WTC11 (cell line): ENCODE results near the gene ZDHHC19. TPM values are rescaled to one million over a fixed set of nuclear protein-coding genes. Genes with fewer than 3 reads are reported as not detected.

Source experiments
- ATAC-seq: fragments of 200-7000 bp; cut with Tn5 transposase; 2 replicates; pipeline ENCODE4 v1.10.0; 2021; ENCODE audit warnings: mild to moderate bottlenecking, moderate library complexity
- CTCF ChIA-PET: fragments of 300-600 bp; sonication (Branson Sonifier 250); formaldehyde crosslinking; loops from one replicate; lab custom pipeline; 2021; ENCODE audit warnings: antibody characterized with exemption; lab: Charles Lee
- POLR2A ChIA-PET: fragments of 350-600 bp; sonication (Branson Sonifier 250); formaldehyde crosslinking; loops from one replicate; lab custom pipeline; 2021; ENCODE audit warnings: antibody characterized with exemption; lab: Charles Lee
- DNase-seq: peaks from one replicate; pipeline ENCODE4 v3.0.0; 2021; ENCODE audit warnings: low spot score
- H3K27ac Mint-ChIP-seq: 2 replicates; pipeline ENCODE4 v1.8.0; 2021; ENCODE audit warnings: mixed read lengths
- H3K27me3 Mint-ChIP-seq: 2 replicates; pipeline ENCODE4 v1.8.0; 2021; ENCODE audit warnings: low read depth, mild to moderate bottlenecking, moderate library complexity, mixed read lengths
- H3K36me3 Mint-ChIP-seq: 2 replicates; pipeline ENCODE4 v1.8.0; 2021; ENCODE audit warnings: mixed read lengths
- H3K4me1 Mint-ChIP-seq: 2 replicates; pipeline ENCODE4 v1.8.0; 2022; ENCODE audit warnings: mixed read lengths
- H3K4me3 Mint-ChIP-seq: 2 replicates; pipeline ENCODE4 v1.8.0; 2021; ENCODE audit warnings: mild to moderate bottlenecking, moderate library complexity, mixed read lengths
- H3K9me3 Mint-ChIP-seq: 2 replicates; pipeline ENCODE4 v1.8.0; 2021; ENCODE audit warnings: mixed read lengths
- CBFB ChIP-seq: sonication (generic); formaldehyde crosslinking; IDR thresholded peaks from 2 replicates; pipeline ENCODE4 v1.8.1; 2022; ENCODE audit warnings: mild to moderate bottlenecking, low read depth, missing genetic modification reagents
- CDX4 ChIP-seq: fragments of 250-450 bp; sonication (Bioruptor Pico); IDR thresholded peaks from 2 replicates; pipeline ENCODE4 v1.9.0; 2021; ENCODE audit warnings: moderate library complexity, mild to moderate bottlenecking, inconsistent platforms, borderline replicate concordance
- CREB1 ChIP-seq: sonication (generic); formaldehyde crosslinking; IDR thresholded peaks from 2 replicates; pipeline ENCODE4 v1.8.0; 2023; ENCODE audit warnings: mild to moderate bottlenecking, missing genetic modification reagents
- ERG ChIP-seq: fragments of 250-450 bp; sonication (Bioruptor Pico); IDR thresholded peaks from 2 replicates; pipeline ENCODE4 v1.8.0; 2021; ENCODE audit warnings: mild to moderate bottlenecking
- FOXJ3 ChIP-seq: sonication (generic); formaldehyde crosslinking; IDR thresholded peaks from 2 replicates; pipeline ENCODE4 v1.9.0; 2021; ENCODE audit warnings: missing genetic modification reagents, mild to moderate bottlenecking, borderline replicate concordance
- FOXK1 ChIP-seq: sonication (generic); formaldehyde crosslinking; IDR thresholded peaks from 2 replicates; pipeline ENCODE4 v1.8.0; 2022; ENCODE audit warnings: mild to moderate bottlenecking, moderate library complexity, missing genetic modification reagents
- GTF2I ChIP-seq: fragments of 250-450 bp; sonication (Bioruptor Pico); conservative IDR thresholded peaks from 2 replicates; pipeline ENCODE4 v1.4.0; 2021; ENCODE audit warnings: mild to moderate bottlenecking
- HMGXB4 ChIP-seq: sonication (generic); formaldehyde crosslinking; IDR thresholded peaks from 2 replicates; pipeline ENCODE4 v1.8.1; 2023; ENCODE audit warnings: mild to moderate bottlenecking, moderate library complexity, missing genetic modification reagents
- IRF1 ChIP-seq: sonication (generic); formaldehyde crosslinking; IDR thresholded peaks from 2 replicates; pipeline ENCODE4 v1.8.0; 2023; ENCODE audit warnings: missing genetic modification reagents
- MLX ChIP-seq: sonication (generic); formaldehyde crosslinking; IDR thresholded peaks from 2 replicates; pipeline ENCODE4 v1.8.1; 2023; ENCODE audit warnings: mild to moderate bottlenecking, missing genetic modification reagents, moderate library complexity
- NR1H2 ChIP-seq: sonication (generic); formaldehyde crosslinking; IDR thresholded peaks from 2 replicates; pipeline ENCODE4 v1.9.0; 2021; ENCODE audit warnings: mild to moderate bottlenecking, moderate library complexity, missing genetic modification reagents
- NR2C2 ChIP-seq: sonication (generic); formaldehyde crosslinking; IDR thresholded peaks from 2 replicates; pipeline ENCODE4 v1.8.0; 2022; ENCODE audit warnings: mild to moderate bottlenecking, missing genetic modification reagents
- PRRX2 ChIP-seq: fragments of 250-450 bp; sonication (Bioruptor Pico); IDR thresholded peaks from 2 replicates; pipeline ENCODE4 v1.8.0; 2021; ENCODE audit warnings: mild to moderate bottlenecking
- RELA ChIP-seq: sonication (generic); formaldehyde crosslinking; IDR thresholded peaks from 2 replicates; pipeline ENCODE4 v1.8.1; 2022; ENCODE audit warnings: missing genetic modification reagents, mild to moderate bottlenecking, borderline replicate concordance
- SMAD3 ChIP-seq: sonication (generic); formaldehyde crosslinking; IDR thresholded peaks from 2 replicates; pipeline ENCODE4 v1.8.0; 2022; ENCODE audit warnings: missing genetic modification reagents, mild to moderate bottlenecking, borderline replicate concordance
- SP1 ChIP-seq: sonication (generic); formaldehyde crosslinking; conservative IDR thresholded peaks from 2 replicates; pipeline ENCODE4 v1.8.1; 2022; ENCODE audit warnings: missing genetic modification reagents
- USF2 ChIP-seq: sonication (generic); formaldehyde crosslinking; IDR thresholded peaks from 2 replicates; pipeline ENCODE4 v1.8.1; 2023; ENCODE audit warnings: mild to moderate bottlenecking, missing genetic modification reagents, moderate library complexity
- ZBTB21 ChIP-seq: sonication (generic); formaldehyde crosslinking; IDR thresholded peaks from 2 replicates; pipeline ENCODE4 v1.8.1; 2023; ENCODE audit warnings: mild to moderate bottlenecking, missing genetic modification reagents, borderline replicate concordance
- ZNF121 ChIP-seq: sonication (generic); formaldehyde crosslinking; IDR thresholded peaks from 2 replicates; pipeline ENCODE4 v1.8.0; 2023; ENCODE audit warnings: missing genetic modification reagents
- ZNF219 ChIP-seq: sonication (generic); formaldehyde crosslinking; IDR thresholded peaks from 2 replicates; pipeline ENCODE4 v1.8.0; 2023; ENCODE audit warnings: missing genetic modification reagents, mild to moderate bottlenecking, borderline replicate concordance
- ZNF232 ChIP-seq: sonication (generic); formaldehyde crosslinking; IDR thresholded peaks from 2 replicates; pipeline ENCODE4 v1.8.0; 2022; ENCODE audit warnings: mild to moderate bottlenecking, missing genetic modification reagents
- ZNF263 ChIP-seq: sonication (generic); formaldehyde crosslinking; IDR thresholded peaks from 2 replicates; pipeline ENCODE4 v1.8.1; 2022; ENCODE audit warnings: low read depth, mild to moderate bottlenecking, moderate library complexity, missing genetic modification reagents
- ZNF281 ChIP-seq: sonication (generic); formaldehyde crosslinking; IDR thresholded peaks from 2 replicates; pipeline ENCODE4 v1.8.0; 2023; ENCODE audit warnings: mild to moderate bottlenecking, missing genetic modification reagents
- ZNF423 ChIP-seq: fragments of 250-450 bp; sonication (Bioruptor Pico); IDR thresholded peaks from 2 replicates; pipeline ENCODE4 v2.1.2; 2022; ENCODE audit warnings: mild to moderate bottlenecking, moderate library complexity
- total RNA-seq: library from RNA; stranded (reverse); gene quantifications from 3 replicates; pipeline ENCODE4 v1.2.3, GENCODE V29; 2021

ZDHHC19 gene
- total RNA-seq, 1 experiment from 2014 or later: 4.4 TPM

- TF ChIP-seq RELA (CRISPR knock-in tag) (no peak), PRRX2 (CRISPR knock-in tag) (no peak), SMAD3 (CRISPR knock-in tag) (no peak), NR1H2 (CRISPR knock-in tag) (no peak), FOXK1 (CRISPR knock-in tag) (no peak), CDX4 (CRISPR knock-in tag) (no peak), ZNF423 (peak; percentile 55), GTF2I (CRISPR knock-in tag) (no peak), ZNF281 (CRISPR knock-in tag) (no peak), MLX (no peak), FOXJ3 (CRISPR knock-in tag) (no peak), ZNF232 (0 out of 2 replicates have a peak, but pooled peaks have one; percentile 18), SP1 (CRISPR knock-in tag) (0 out of 2 replicates have a peak, but pooled peaks have one; percentile 25), HMGXB4 (no peak), USF2 (CRISPR knock-in tag) (no peak), ZBTB21 (no peak), NR2C2 (no peak), ERG (CRISPR knock-in tag) (no peak), ZNF263 (CRISPR knock-in tag) (peak; percentile 97), CBFB (CRISPR knock-in tag) (no peak), ZNF219 (no peak), ZNF121 (CRISPR knock-in tag) (peak; percentile 93), CREB1 (CRISPR knock-in tag) (no peak), IRF1 (CRISPR knock-in tag) (no peak)
- H3K9me3 Mint-ChIP-seq: no peaks in the 10 kb centered on the region
- ChIA-PET CTCF (interaction anchor here (0.6 to 1.4 kb wide), 5 partner anchors 19 to 369 kb away, joined by 3 to 4 read pairs (median 3); no protein-coding TSS in a partner anchor), POLR2A (no interaction called here)
- peak; percentile 59 for DNase-seq
- H3K4me3 Mint-ChIP-seq: no peak overlapping the region
- ATAC-seq: peak; percentile 86
- H3K36me3 Mint-ChIP-seq: no peaks in the 10 kb centered on the region
- peaks cover 34% of the 10 kb centered on the region for H3K4me1 Mint-ChIP-seq
- peak overlapping the region; percentile 63 for H3K27ac Mint-ChIP-seq
- no peaks in the 10 kb centered on the region; the same call in 1 of the 2 replicates for H3K27me3 Mint-ChIP-seq
Measured at GRCh38 chr3:196159952-196160804, 51.0 kb downstream of the ZDHHC19 start.
